GM23248 (cell line): ENCODE data around the gene COMMD7.

ENCODE experiments used
- EZH2 ChIP-seq: fragments of 200-600 bp; sonication (generic); IDR thresholded peaks from 2 replicates; pipeline ENCODE4 v1.6.1; 2018; ENCODE audit warnings: antibody characterized with exemption, mild to moderate bottlenecking; ENCODE audit not compliant: insufficient read depth, poor library complexity, severe bottlenecking
- EZH2phosphoT487 ChIP-seq: fragments of 200-600 bp; sonication (generic); IDR thresholded peaks from 2 replicates; pipeline ENCODE4 v1.6.1; 2018; ENCODE audit warnings: antibody characterized with exemption, moderate library complexity, mild to moderate bottlenecking, low read depth; ENCODE audit not compliant: insufficient read depth

GRCh38 chr20:32678948-32679347, 64.3 kb downstream of the COMMD7 start:
- TF ChIP-seq EZH2phosphoT487 = no peak
- TF ChIP-seq EZH2 = no peak
